B cell (primary cell): Measurements from ENCODE around the gene ZBTB17. TPM values are rescaled to one million over a fixed set of nuclear protein-coding genes. Genes with fewer than 3 reads are reported as not detected.
"Not testable (repeated sequence)": the region's sequence is repeated elsewhere in the genome, so short reads cannot be mapped to it uniquely, and the experiment has no call there.

Experiments
- ATAC-seq: fragments of 200-7000 bp; cut with Tn5 transposase; one replicate; pipeline ENCODE4 v1.10.0; 2021; ENCODE audit warnings: low read depth, mild to moderate bottlenecking, moderate number of reproducible peaks, moderate library complexity
- CTCF ChIA-PET: fragments of 350-600 bp; sonication (Branson Sonifier 250); formaldehyde crosslinking; loops from one replicate; lab custom pipeline; 2021; ENCODE audit warnings: antibody characterized with exemption, inconsistent platforms; lab: Charles Lee
- POLR2A ChIA-PET: fragments of 350-600 bp; sonication (Branson Sonifier 250); formaldehyde crosslinking; loops from one replicate; lab custom pipeline; 2021; ENCODE audit warnings: antibody characterized with exemption; lab: Charles Lee
- DNase-seq: peaks from one replicate; pipeline ENCODE4 v3.0.0; 2013
- H2AFZ ChIP-seq: 2 replicates; pipeline ENCODE4 v1.6.1; 2012; ENCODE audit warnings: mild to moderate bottlenecking, low read depth, low read length; ENCODE audit not compliant: insufficient read depth, poor library complexity, severe bottlenecking
- H3K27ac ChIP-seq, 2 donors: 1 replicate in 1 of 2; 2 replicates in 1 of 2; pipeline ENCODE4 v1.5.1; 2012 to 2013; ENCODE audit warnings: low read length in 2 of 2, mild to moderate bottlenecking in 2 of 2, moderate library complexity in 1 of 2
- H3K27me3 ChIP-seq, 4 experiments: fragments of 200-600 bp in 1 of 4; sonication (generic) in 1 of 4; replicated peaks in 1 of 4; 1 replicate in 2 of 4; 2 replicates in 2 of 4; pipeline versions ENCODE4 v1.6.1 to v1.7.0; 2013 to 2016; ENCODE audit warnings: low read length in 3 of 4, mild to moderate bottlenecking in 2 of 4, mixed read lengths in 1 of 4, moderate library complexity in 1 of 4; ENCODE audit not compliant: insufficient read depth in 4 of 4, control insufficient read depth in 3 of 4; ENCODE audit errors: control extremely low read depth in 1 of 4
- H3K36me3 ChIP-seq, 2 experiments: replicated peaks in 1 of 2; 1 replicate in 1 of 2; 2 replicates in 1 of 2; pipeline versions ENCODE4 v1.6.1 to v1.7.1; 2013; ENCODE audit warnings: low read length in 1 of 2; ENCODE audit not compliant: insufficient read depth in 2 of 2, control insufficient read depth in 1 of 2; ENCODE audit errors: control extremely low read depth in 1 of 2, extremely low read depth in 1 of 2
- H3K4me1 ChIP-seq, 2 donors: fragments of 200-600 bp in 1 of 2; sonication (generic) in 1 of 2; 1 replicate in 1 of 2; 2 replicates in 1 of 2; pipeline versions ENCODE4 v1.5.1 to v1.6.1; 2013 to 2017; ENCODE audit warnings: low read length in 2 of 2; ENCODE audit not compliant: control insufficient read depth in 2 of 2, insufficient read depth in 2 of 2
- H3K4me2 ChIP-seq: replicated peaks from 2 replicates; pipeline ENCODE3; 2012; ENCODE audit warnings: mild to moderate bottlenecking, low read depth, low read length; ENCODE audit not compliant: poor library complexity, severe bottlenecking
- H3K4me3 ChIP-seq, 5 experiments: fragments of 200-600 bp in 1 of 5; sonication (generic) in 1 of 5; 1 replicate in 3 of 5; 2 replicates in 2 of 5; pipeline versions ENCODE4 v1.5.1 to v1.7.0; 2011 to 2016; ENCODE audit warnings: low read length in 4 of 5, mild to moderate bottlenecking in 4 of 5, low read depth in 2 of 5, control low read depth in 1 of 5, moderate library complexity in 1 of 5; ENCODE audit not compliant: insufficient read depth in 1 of 5; ENCODE audit errors: control extremely low read depth in 1 of 5, extremely low read depth in 1 of 5
- H3K79me2 ChIP-seq: fragments of 200-600 bp; sonication (generic); one replicate; pipeline ENCODE4 v1.6.0; 2016; ENCODE audit warnings: low read length; ENCODE audit not compliant: control insufficient read depth, insufficient read depth
- H3K9ac ChIP-seq: fragments of 200-600 bp; sonication (generic); 2 replicates; pipeline ENCODE4 v1.6.1; 2017; ENCODE audit warnings: mild to moderate bottlenecking, low read length, moderate library complexity
- H3K9me3 ChIP-seq, 3 donors: one replicate each; pipeline versions ENCODE4 v1.6.1 to v1.7.1; 2013; ENCODE audit warnings: low read length in 2 of 3; ENCODE audit not compliant: control insufficient read depth in 2 of 3, insufficient read depth in 1 of 3; ENCODE audit errors: control extremely low read depth in 1 of 3
- H4K20me1 ChIP-seq: 2 replicates; pipeline ENCODE4 v1.6.0; 2012; ENCODE audit warnings: mild to moderate bottlenecking, low read length; ENCODE audit not compliant: insufficient read depth, control insufficient read depth, poor library complexity, severe bottlenecking
- H3K27ac Mint-ChIP-seq: one replicate; pipeline ENCODE4 v1.8.0; 2021; ENCODE audit warnings: mixed read lengths
- H3K27me3 Mint-ChIP-seq: one replicate; pipeline ENCODE4 v1.8.0; 2021; ENCODE audit warnings: mixed read lengths
- H3K4me1 Mint-ChIP-seq: one replicate; pipeline ENCODE4 v1.8.0; 2021; ENCODE audit warnings: mixed read lengths
- H3K4me3 Mint-ChIP-seq: one replicate; pipeline ENCODE4 v1.8.0; 2021; ENCODE audit warnings: mixed read lengths
- H3K9me3 Mint-ChIP-seq: one replicate; pipeline ENCODE4 v1.8.0; 2022; ENCODE audit warnings: mixed read lengths; ENCODE audit not compliant: insufficient read depth
- CTCF ChIP-seq: fragments of 200-600 bp; IDR thresholded peaks from one replicate; pipeline ENCODE4 v1.8.0; 2022; ENCODE audit warnings: antibody characterized with exemption, mild to moderate bottlenecking
- EZH2 ChIP-seq: IDR thresholded peaks from 2 replicates; pipeline ENCODE4 v1.6.1; 2012; ENCODE audit warnings: borderline replicate concordance, low read depth, mild to moderate bottlenecking, moderate library complexity, low read length; ENCODE audit not compliant: insufficient read depth, poor library complexity, severe bottlenecking
- WGBS: methylation state at CpG from one replicate; pipeline ENCODE4 v1.1.5; 2013; ENCODE audit warnings: missing lambda C conversion rate; ENCODE audit not compliant: insufficient coverage; 5-methylcytosine and 5-hydroxymethylcytosine counted together
- intact Hi-C: fragments of 100-400 bp; cut with micrococcal nuclease; formaldehyde crosslinking; loops from one replicate; pipeline ENCODE4 v1.10.0; 2022
- polyA plus RNA-seq: library from polyadenylated mRNA; depleted of rRNA; stranded (reverse); fragments of >200 nt; gene quantifications from 2 replicates; pipeline ENCODE4 v1.2.3, GENCODE V29; 2012
- total RNA-seq, 2 donors: library from RNA; stranded (reverse); fragments of 120-200 nt in 1 of 2; gene quantifications; 1 replicate in 1 of 2; 2 replicates in 1 of 2; pipeline versions ENCODE4 v1.2.3 to v1.2.4, GENCODE V29; 2013 to 2022

ZBTB17 gene
- total and polyA plus RNA-seq, 2 donors (not counting 1 experiment from before 2014, with no cell fraction given), result 94.1 to 157 TPM

DNA sequence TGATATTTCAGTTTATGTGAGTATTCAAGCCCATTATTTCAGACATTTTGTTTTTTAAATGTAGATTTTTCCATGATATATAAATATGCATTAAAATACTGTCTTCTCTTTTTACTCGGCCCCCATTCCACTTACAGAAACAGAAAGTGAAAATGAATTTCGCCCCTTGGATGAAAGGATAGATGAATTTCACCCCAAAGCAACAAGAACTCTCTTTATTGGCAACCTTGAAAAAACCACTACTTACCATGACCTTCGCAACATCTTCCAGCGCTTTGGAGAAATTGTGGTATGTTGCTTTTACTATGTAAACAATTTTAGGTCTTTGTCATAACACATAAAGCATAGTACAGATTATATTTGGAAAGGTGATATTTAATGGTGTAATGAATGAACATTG, 59.9 kb downstream of the ZBTB17 start:
- Mint-ChIP-seq H3K27ac (peak overlapping the region; percentile 12), H3K9me3 (no peaks in the 10 kb centered on the region), H3K27me3 (no peaks in the 10 kb centered on the region), H3K4me3 (peak overlapping the region; percentile 48), H3K4me1 (peaks cover 27% of the 10 kb centered on the region)
- Histone ChIP-seq H2AFZ (no peak overlapping the region), H3K9ac (peak overlapping the region; percentile 18), H3K4me3 (no peak overlapping the region), H3K4me2 (peak overlapping the region; percentile 30), H3K9me3 (no peaks in the 10 kb centered on the region), H4K20me1 (peaks cover 6% of the 10 kb centered on the region), H3K27ac (peak overlapping the region in 1 of 2 donors; percentile 46), H3K4me1 (peaks cover 6 to 13% of the 10 kb centered on the region in 2 donors), H3K27me3 (no peaks in the 10 kb centered on the region), H3K79me2 (peaks cover 73% of the 10 kb centered on the region), H3K36me3 (peaks cover 16 to 61% of the 10 kb centered on the region in 2 experiments)
- DNase-seq (no peak), ATAC-seq (no peak)
- ChIA-PET CTCF (interaction anchor here (0.6 to 5.5 kb wide), 6 partner anchors 20 to 238 kb away, joined by 3 to 34 read pairs (median 3); no protein-coding TSS in a partner anchor), POLR2A (no interaction called here)
- no CpG with 5 or more reads among the region's 4 CpGs for WGBS
- intact Hi-C loops, result loop anchor here (5.0 kb wide), 1 partner anchor 99 kb away; no protein-coding TSS in a partner anchor
- TF ChIP-seq EZH2 (no peak), CTCF (no peak)

GRCh38 chr1:15913607-15914006, 62.3 kb downstream of the ZBTB17 start:
- H3K9ac ChIP-seq, POLR2A ChIA-PET, H2AFZ ChIP-seq, H3K27me3 Mint-ChIP-seq, H3K9me3 ChIP-seq, H3K4me3 Mint-ChIP-seq, H3K9me3 Mint-ChIP-seq, H3K27ac ChIP-seq, H3K27me3 ChIP-seq, H3K4me2 ChIP-seq, ATAC-seq, DNase-seq, intact Hi-C loops, H3K27ac Mint-ChIP-seq, H3K4me3 ChIP-seq: not testable (repeated sequence)
- peaks cover 21 to 66% of the 10 kb centered on the region in 2 experiments for H3K36me3 ChIP-seq
- H3K79me2 ChIP-seq, result peaks cover 85% of the 10 kb centered on the region
- CTCF ChIA-PET, result interaction anchor here (1.6 to 1.9 kb wide), 2 partner anchors 12 to 98 kb away, joined by 4 to 6 read pairs; no protein-coding TSS in a partner anchor
- no CpG with 5 or more reads among the region's 3 CpGs for WGBS
- peaks cover 23% of the 10 kb centered on the region for H3K4me1 Mint-ChIP-seq
- H3K4me1 ChIP-seq, result peaks cover 6 to 13% of the 10 kb centered on the region in 2 donors
- peaks cover 11% of the 10 kb centered on the region for H4K20me1 ChIP-seq
